ENCODE results near the gene MGARP. TPM values are rescaled to one million over a fixed set of nuclear protein-coding genes. Genes with fewer than 3 reads are reported as not detected.

Gene MGARP
- polyA plus RNA-seq, 1 donor (not counting 4 experiments of a cell fraction or from before 2014, with no cell fraction given) = 0.94 TPM

DNA sequence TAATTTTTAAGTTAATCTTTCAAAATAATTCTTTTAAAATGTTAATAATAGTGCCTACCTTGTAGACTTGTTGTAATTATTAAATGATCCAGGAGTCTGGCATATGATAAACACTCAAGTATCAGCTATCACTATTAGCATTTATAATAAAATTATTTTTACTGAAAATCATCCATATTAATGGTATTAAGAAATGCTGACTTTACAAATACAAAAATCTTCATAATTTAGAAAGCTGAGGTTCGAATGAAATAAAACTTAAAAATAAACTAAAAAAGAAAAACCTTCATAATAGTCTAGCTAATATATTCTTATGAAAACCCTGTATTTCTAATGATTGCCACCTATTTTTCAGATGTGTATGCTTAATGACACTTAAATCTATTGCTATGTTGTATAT is 5.2 kb downstream of the MGARP start:
- H2AFZ ChIP-seq (ENCODE audit: control insufficient read depth, low read length) = no peak overlapping the region
- H3K9ac ChIP-seq (ENCODE audit: control insufficient read depth, extremely low read depth, insufficient read depth, low read length) = no peak overlapping the region
- dilution Hi-C loops (cut with MboI; ENCODE audit: extremely low pct_ligation_motif_present, low sequenced_read_pairs) = no loop called here
- H3K27ac ChIP-seq (ENCODE audit: control insufficient read depth, insufficient read depth, low read length) = no peak overlapping the region
- H3K36me3 ChIP-seq (ENCODE audit: control insufficient read depth in 2 of 2, extremely low read depth in 1 of 2, insufficient read depth in 2 of 2, low read length in 2 of 2) = no peaks in the 10 kb centered on the region
- no peak for DNase-seq (ENCODE audit: low read depth, low spot score)
- no peak overlapping the region for H3K4me3 ChIP-seq (ENCODE audit: control insufficient read depth in 2 of 3, extremely low read depth in 1 of 3, insufficient read depth in 2 of 3, low read depth in 1 of 3, low read length in 3 of 3)
- H3K4me2 ChIP-seq (ENCODE audit: control insufficient read depth, extremely low read depth, insufficient read depth, low read depth, low read length) = no peak overlapping the region
- no peak for FAIRE-seq
- peaks cover 4% of the 10 kb centered on the region for H3K27me3 ChIP-seq (ENCODE audit: control insufficient read depth, extremely low read depth, insufficient read depth, low read length)
- H3K79me2 ChIP-seq (ENCODE audit: control insufficient read depth, insufficient read depth, low read length) = no peaks in the 10 kb centered on the region
- no peaks in the 10 kb centered on the region for H4K20me1 ChIP-seq (ENCODE audit: control insufficient read depth, extremely low read depth, insufficient read depth, low read length)
- H3K9me1 ChIP-seq (ENCODE audit: control insufficient read depth, extremely low read depth, insufficient read depth, low read length) = no peaks in the 10 kb centered on the region
- no peak for TF ChIP-seq EZH2 (IDR thresholded peaks at IDR 0.05; ENCODE audit: low read length)
- TF ChIP-seq, protein P1, sequence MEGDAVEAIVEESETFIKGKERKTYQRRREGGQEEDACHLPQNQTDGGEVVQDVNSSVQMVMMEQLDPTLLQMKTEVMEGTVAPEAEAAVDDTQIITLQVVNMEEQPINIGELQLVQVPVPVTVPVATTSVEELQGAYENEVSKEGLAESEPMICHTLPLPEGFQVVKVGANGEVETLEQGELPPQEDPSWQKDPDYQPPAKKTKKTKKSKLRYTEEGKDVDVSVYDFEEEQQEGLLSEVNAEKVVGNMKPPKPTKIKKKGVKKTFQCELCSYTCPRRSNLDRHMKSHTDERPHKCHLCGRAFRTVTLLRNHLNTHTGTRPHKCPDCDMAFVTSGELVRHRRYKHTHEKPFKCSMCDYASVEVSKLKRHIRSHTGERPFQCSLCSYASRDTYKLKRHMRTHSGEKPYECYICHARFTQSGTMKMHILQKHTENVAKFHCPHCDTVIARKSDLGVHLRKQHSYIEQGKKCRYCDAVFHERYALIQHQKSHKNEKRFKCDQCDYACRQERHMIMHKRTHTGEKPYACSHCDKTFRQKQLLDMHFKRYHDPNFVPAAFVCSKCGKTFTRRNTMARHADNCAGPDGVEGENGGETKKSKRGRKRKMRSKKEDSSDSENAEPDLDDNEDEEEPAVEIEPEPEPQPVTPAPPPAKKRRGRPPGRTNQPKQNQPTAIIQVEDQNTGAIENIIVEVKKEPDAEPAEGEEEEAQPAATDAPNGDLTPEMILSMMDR (optimal IDR thresholded peaks at IDR 0.05 in 1 of 3, IDR thresholded peaks at IDR 0.05 in 1 of 3, conservative IDR thresholded peaks at IDR 0.05 in 1 of 3; ENCODE audit: extremely low read depth in 1 of 3, insufficient read depth in 2 of 3, low read length in 3 of 3) = no peak
- H3K9me3 ChIP-seq (ENCODE audit: control insufficient read depth, low read depth, low read length) = no peaks in the 10 kb centered on the region
- no peaks in the 10 kb centered on the region for H3K4me1 ChIP-seq (ENCODE audit: control insufficient read depth, extremely low read depth, insufficient read depth, low read length)

DNA sequence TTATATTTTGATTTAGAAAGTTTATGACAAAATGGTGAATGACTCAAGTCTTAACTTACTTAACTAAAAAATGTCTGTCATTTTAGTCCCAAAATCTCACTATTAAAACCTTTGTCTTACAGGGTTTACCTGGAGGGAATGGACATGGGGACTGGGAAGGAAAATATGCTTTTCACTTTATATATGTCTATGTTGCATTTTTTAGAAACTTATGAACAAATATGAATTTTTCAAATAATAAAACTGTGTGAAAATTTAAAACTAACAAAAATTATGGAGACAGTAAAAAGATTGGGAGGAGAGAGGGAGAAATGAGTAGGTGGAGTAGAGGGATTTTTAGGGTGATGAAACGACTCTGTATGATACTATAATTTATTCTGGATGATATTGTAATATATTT is 6.2 kb downstream of the MGARP start:
- Histone ChIP-seq H4K20me1 (ENCODE audit: control insufficient read depth, extremely low read depth, insufficient read depth, low read length) (no peaks in the 10 kb centered on the region), H3K9me1 (ENCODE audit: control insufficient read depth, extremely low read depth, insufficient read depth, low read length) (no peaks in the 10 kb centered on the region), H3K9ac (ENCODE audit: control insufficient read depth, extremely low read depth, insufficient read depth, low read length) (no peak overlapping the region), H2AFZ (ENCODE audit: control insufficient read depth, low read length) (no peak overlapping the region), H3K27me3 (ENCODE audit: control insufficient read depth, extremely low read depth, insufficient read depth, low read length) (peaks cover under 1% of the 10 kb centered on the region), H3K4me2 (ENCODE audit: control insufficient read depth, extremely low read depth, insufficient read depth, low read depth, low read length) (no peak overlapping the region), H3K9me3 (ENCODE audit: control insufficient read depth, low read depth, low read length) (no peaks in the 10 kb centered on the region), H3K79me2 (ENCODE audit: control insufficient read depth, insufficient read depth, low read length) (no peaks in the 10 kb centered on the region), H3K27ac (ENCODE audit: control insufficient read depth, insufficient read depth, low read length) (no peak overlapping the region), H3K4me1 (ENCODE audit: control insufficient read depth, extremely low read depth, insufficient read depth, low read length) (no peaks in the 10 kb centered on the region), H3K36me3 (ENCODE audit: control insufficient read depth in 2 of 2, extremely low read depth in 1 of 2, insufficient read depth in 2 of 2, low read length in 2 of 2) (no peaks in the 10 kb centered on the region), H3K4me3 (ENCODE audit: control insufficient read depth in 2 of 3, extremely low read depth in 1 of 3, insufficient read depth in 2 of 3, low read depth in 1 of 3, low read length in 3 of 3) (no peak overlapping the region)
- DNase-seq (ENCODE audit: low read depth, low spot score) (no peak), FAIRE-seq (no peak)
- dilution Hi-C loops (cut with MboI; ENCODE audit: extremely low pct_ligation_motif_present, low sequenced_read_pairs) = no loop called here
- TF ChIP-seq, protein P1 (optimal IDR thresholded peaks at IDR 0.05 in 1 of 3, IDR thresholded peaks at IDR 0.05 in 1 of 3, conservative IDR thresholded peaks at IDR 0.05 in 1 of 3; ENCODE audit: extremely low read depth in 1 of 3, insufficient read depth in 2 of 3, low read length in 3 of 3) = no peak
